CD4-positive, alpha-beta T cell (primary cell): ENCODE data around the gene CEP112. TPM values are rescaled to one million over a fixed set of nuclear protein-coding genes. Genes with fewer than 3 reads are reported as not detected.

ENCODE experiments used
- ATAC-seq: fragments of 200-7000 bp; cut with Tn5 transposase; one replicate; pipeline ENCODE4 v1.10.0; 2022; ENCODE audit warnings: mild to moderate bottlenecking; ENCODE audit not compliant: poor library complexity
- CTCF ChIA-PET: fragments of 350-600 bp; sonication (Branson Sonifier 250); formaldehyde crosslinking; loops from one replicate; lab custom pipeline; 2021; ENCODE audit warnings: antibody characterized with exemption, inconsistent platforms; lab: Charles Lee
- POLR2A ChIA-PET: fragments of 350-600 bp; sonication (Branson Sonifier 250); formaldehyde crosslinking; loops from one replicate; lab custom pipeline; 2021; ENCODE audit warnings: antibody characterized with exemption, inconsistent platforms; lab: Charles Lee
- DNase-seq, 14 experiments: peaks; one replicate each; pipeline ENCODE4 v3.0.0-alpha.2; 2013 to 2020; ENCODE audit warnings: mixed read lengths in 2 of 14
- H3K27ac ChIP-seq, 2 donors: one replicate each; pipeline versions ENCODE4 v1.5.1 to v1.7.0; 2013; ENCODE audit warnings: low read length in 2 of 2, low read depth in 1 of 2, mild to moderate bottlenecking in 1 of 2
- H3K27me3 ChIP-seq, 2 experiments: 1 replicate in 1 of 2; 2 replicates in 1 of 2; pipeline versions ENCODE4 v1.6.1 to v1.7.0; 2013; ENCODE audit warnings: low read length in 2 of 2, control low read depth in 1 of 2, mild to moderate bottlenecking in 1 of 2, moderate library complexity in 1 of 2; ENCODE audit not compliant: insufficient read depth in 2 of 2, control insufficient read depth in 1 of 2
- H3K36me3 ChIP-seq: one replicate; pipeline ENCODE4 v1.6.1; 2013; ENCODE audit warnings: low read length, control low read depth; ENCODE audit not compliant: insufficient read depth
- H3K4me1 ChIP-seq: one replicate; pipeline ENCODE4 v1.6.1; 2013; ENCODE audit warnings: low read length, control low read depth; ENCODE audit not compliant: insufficient read depth
- H3K4me3 ChIP-seq: one replicate; pipeline ENCODE4 v1.5.1; 2013; ENCODE audit warnings: mild to moderate bottlenecking, low read length, moderate library complexity
- H3K9me3 ChIP-seq, 2 experiments: 1 replicate in 1 of 2; 2 replicates in 1 of 2; pipeline versions ENCODE4 v1.6.1 to v1.7.0; 2013; ENCODE audit warnings: low read length in 2 of 2, mild to moderate bottlenecking in 2 of 2, control low read depth in 1 of 2, moderate library complexity in 1 of 2; ENCODE audit not compliant: control insufficient read depth in 1 of 2, insufficient read depth in 1 of 2
- H3K27ac Mint-ChIP-seq: one replicate; pipeline ENCODE4 v1.8.0; 2020; ENCODE audit warnings: mixed read lengths
- H3K27me3 Mint-ChIP-seq: one replicate; pipeline ENCODE4 v1.8.0; 2021; ENCODE audit warnings: mixed read lengths
- H3K36me3 Mint-ChIP-seq: one replicate; pipeline ENCODE4 v1.8.0; 2021; ENCODE audit warnings: low read depth, mixed read lengths
- H3K4me1 Mint-ChIP-seq: one replicate; pipeline ENCODE4 v1.8.0; 2021; ENCODE audit warnings: low read depth, mixed read lengths
- H3K4me3 Mint-ChIP-seq: one replicate; pipeline ENCODE4 v1.8.0; 2020; ENCODE audit warnings: mild to moderate bottlenecking, mixed read lengths
- H3K9me3 Mint-ChIP-seq: one replicate; pipeline ENCODE4 v1.8.0; 2020; ENCODE audit warnings: mixed read lengths
- intact Hi-C, 2 experiments: fragments of 100-400 bp; cut with DNase I in 1 of 2; cut with micrococcal nuclease in 1 of 2; formaldehyde crosslinking; loops; one replicate each; pipeline versions ENCODE4 v1.15.1 to v1.9.0; 2023 to 2025; cut with DNase I, micrococcal nuclease
- total RNA-seq, 174 experiments: library from RNA in 2 of 174; stranded (reverse) in 2 of 174; gene quantifications; one replicate each; pipeline ENCODE4 v1.2.3 and lab custom pipeline; 2021 to 2026
- TF ChIP-seq, protein P1 (sequence below): fragments of 200-600 bp; IDR thresholded peaks from one replicate; pipeline ENCODE4 v1.8.0; 2022; ENCODE audit warnings: antibody characterized with exemption, mild to moderate bottlenecking

Gene CEP112
- total RNA-seq, 2 experiments from 2014 or later = 1.6 to 2.2 TPM

DNA sequence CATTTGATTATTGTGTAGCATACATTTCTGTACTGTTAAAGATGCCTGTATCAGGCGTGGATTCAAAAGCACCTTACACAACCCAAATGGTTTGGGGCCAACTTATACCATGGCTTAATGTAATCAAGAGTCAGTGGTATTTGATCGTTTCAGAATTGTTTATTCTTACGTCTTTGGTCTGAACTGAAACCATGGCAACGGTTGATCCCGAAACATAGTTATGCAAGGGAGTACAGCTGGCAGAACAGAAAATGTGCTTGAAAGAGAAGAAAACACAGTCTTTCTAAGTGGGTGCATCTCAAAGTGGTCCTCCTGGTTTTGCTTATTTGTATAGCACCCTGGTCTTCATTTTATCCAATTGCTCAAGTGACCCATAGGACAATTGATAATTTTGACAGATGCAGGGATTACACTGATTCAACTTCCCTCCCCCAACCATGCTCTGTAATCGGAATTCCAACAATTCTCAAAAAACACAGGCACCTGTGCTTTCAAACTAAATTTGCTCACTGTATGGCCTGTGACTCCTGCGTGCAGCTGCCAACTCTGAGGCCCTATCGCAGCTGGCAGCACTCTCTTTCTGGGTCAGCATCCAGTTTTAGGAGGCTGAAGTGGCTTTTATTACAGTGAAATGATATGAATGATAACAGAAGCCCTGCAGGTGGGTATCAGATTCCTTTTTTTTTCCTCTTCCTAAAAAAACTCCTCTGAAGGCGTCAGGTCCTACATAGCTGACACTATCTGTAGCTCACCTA lies 553.5 kb downstream of the CEP112 start:
- Mint-ChIP-seq H3K4me1 (no peaks in the 10 kb centered on the region), H3K27me3 (no peaks in the 10 kb centered on the region), H3K36me3 (no peaks in the 10 kb centered on the region), H3K4me3 (no peak overlapping the region), H3K27ac (no peak overlapping the region), H3K9me3 (no peaks in the 10 kb centered on the region)
- peaks cover 5 to 7% of the 10 kb centered on the region in 2 experiments for H3K9me3 ChIP-seq
- ChIA-PET POLR2A (no interaction called here), CTCF (no interaction called here)
- no peaks in the 10 kb centered on the region for H3K27me3 ChIP-seq
- no peak overlapping the region for H3K27ac ChIP-seq
- no peaks in the 10 kb centered on the region for H3K36me3 ChIP-seq
- H3K4me1 ChIP-seq = no peaks in the 10 kb centered on the region
- DNase-seq (no peak), ATAC-seq (no peak)
- TF ChIP-seq, protein P1, sequence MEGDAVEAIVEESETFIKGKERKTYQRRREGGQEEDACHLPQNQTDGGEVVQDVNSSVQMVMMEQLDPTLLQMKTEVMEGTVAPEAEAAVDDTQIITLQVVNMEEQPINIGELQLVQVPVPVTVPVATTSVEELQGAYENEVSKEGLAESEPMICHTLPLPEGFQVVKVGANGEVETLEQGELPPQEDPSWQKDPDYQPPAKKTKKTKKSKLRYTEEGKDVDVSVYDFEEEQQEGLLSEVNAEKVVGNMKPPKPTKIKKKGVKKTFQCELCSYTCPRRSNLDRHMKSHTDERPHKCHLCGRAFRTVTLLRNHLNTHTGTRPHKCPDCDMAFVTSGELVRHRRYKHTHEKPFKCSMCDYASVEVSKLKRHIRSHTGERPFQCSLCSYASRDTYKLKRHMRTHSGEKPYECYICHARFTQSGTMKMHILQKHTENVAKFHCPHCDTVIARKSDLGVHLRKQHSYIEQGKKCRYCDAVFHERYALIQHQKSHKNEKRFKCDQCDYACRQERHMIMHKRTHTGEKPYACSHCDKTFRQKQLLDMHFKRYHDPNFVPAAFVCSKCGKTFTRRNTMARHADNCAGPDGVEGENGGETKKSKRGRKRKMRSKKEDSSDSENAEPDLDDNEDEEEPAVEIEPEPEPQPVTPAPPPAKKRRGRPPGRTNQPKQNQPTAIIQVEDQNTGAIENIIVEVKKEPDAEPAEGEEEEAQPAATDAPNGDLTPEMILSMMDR = no peak
- no peak overlapping the region for H3K4me3 ChIP-seq
- intact Hi-C loops = no loop called here

DNA sequence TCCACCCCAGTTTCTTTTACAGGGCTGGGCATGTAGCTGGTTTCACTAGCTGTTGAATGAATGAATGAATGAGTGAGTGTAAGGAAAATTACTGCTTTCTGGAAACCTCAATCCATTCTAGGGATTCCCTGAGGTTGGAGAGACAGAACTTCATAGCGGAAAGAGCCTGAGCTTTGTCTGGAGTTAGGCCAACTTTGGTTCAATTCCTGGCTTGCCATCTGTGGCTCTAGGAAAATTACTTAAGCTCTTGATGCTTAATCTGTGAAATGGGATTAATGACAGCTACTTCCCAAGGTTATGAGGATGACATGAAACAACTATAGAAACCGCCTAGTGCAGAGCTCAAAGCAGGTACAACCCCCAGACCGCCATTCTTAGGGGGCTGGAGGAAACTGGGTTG lies 554.1 kb downstream of the CEP112 start:
- DNase-seq = no peak
- CTCF ChIA-PET = interaction anchor here (0.9 kb wide), 1 partner anchor 14 kb away, joined by 3 read pairs; no protein-coding TSS in a partner anchor
- H3K4me3 ChIP-seq = no peak overlapping the region
- no peak for ATAC-seq
- H3K36me3 Mint-ChIP-seq = no peaks in the 10 kb centered on the region
- no peaks in the 10 kb centered on the region for H3K27me3 ChIP-seq
- intact Hi-C loops = no loop called here
- H3K27ac Mint-ChIP-seq = no peak overlapping the region
- peaks cover 5% of the 10 kb centered on the region in 2 experiments for H3K9me3 ChIP-seq
- no peaks in the 10 kb centered on the region for H3K4me1 ChIP-seq
- POLR2A ChIA-PET = no interaction called here
- TF ChIP-seq, protein P1 = no peak
- H3K36me3 ChIP-seq = no peaks in the 10 kb centered on the region
- no peak overlapping the region for H3K27ac ChIP-seq
- H3K4me3 Mint-ChIP-seq = no peak overlapping the region
- no peaks in the 10 kb centered on the region for H3K27me3 Mint-ChIP-seq
- H3K4me1 Mint-ChIP-seq = no peaks in the 10 kb centered on the region
- no peaks in the 10 kb centered on the region for H3K9me3 Mint-ChIP-seq

DNA sequence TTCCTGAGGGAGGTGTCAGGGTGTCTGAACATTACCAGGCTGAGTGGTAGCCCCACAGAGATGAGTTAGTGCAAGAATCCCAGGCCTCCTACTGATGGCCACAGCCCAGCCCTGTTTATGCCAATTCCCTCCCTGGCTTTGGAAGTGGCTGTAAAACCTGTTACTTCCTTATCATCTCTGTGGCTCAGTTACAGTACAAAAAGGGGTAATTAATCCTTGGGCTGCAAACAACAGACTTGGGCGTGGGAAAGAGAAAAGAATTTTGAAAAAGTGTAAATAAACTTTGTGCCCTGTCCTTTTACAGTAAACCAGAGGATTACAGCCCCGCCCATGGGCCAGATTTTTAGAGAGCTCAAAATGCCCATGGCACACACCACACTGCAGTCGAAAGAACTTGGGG lies 557.4 kb downstream of the CEP112 start:
- H3K4me1 Mint-ChIP-seq = no peaks in the 10 kb centered on the region
- no peak overlapping the region for H3K4me3 Mint-ChIP-seq
- ChIA-PET CTCF (no interaction called here), POLR2A (interaction anchor here (0.6 kb wide), 1 partner anchor 41 kb away, joined by 3 read pairs; no protein-coding TSS in a partner anchor)
- Histone ChIP-seq H3K4me3 (no peak overlapping the region), H3K36me3 (no peaks in the 10 kb centered on the region), H3K9me3 (no peaks in the 10 kb centered on the region), H3K27me3 (no peaks in the 10 kb centered on the region), H3K27ac (no peak overlapping the region), H3K4me1 (no peaks in the 10 kb centered on the region)
- DNase-seq (no peak), ATAC-seq (no peak)
- intact Hi-C loops = no loop called here
- no peaks in the 10 kb centered on the region for H3K27me3 Mint-ChIP-seq
- no peaks in the 10 kb centered on the region for H3K36me3 Mint-ChIP-seq
- no peaks in the 10 kb centered on the region for H3K9me3 Mint-ChIP-seq
- TF ChIP-seq, protein P1 = no peak
- no peak overlapping the region for H3K27ac Mint-ChIP-seq
